H9 (cell line): ENCODE measurements around the gene FPR1. TPM values are rescaled to one million over a fixed set of nuclear protein-coding genes. Genes with fewer than 3 reads are reported as not detected.
"Not testable (repeated sequence)": the region's sequence is repeated elsewhere in the genome, so short reads cannot be mapped to it uniquely, and the experiment has no call there.

Experiments
- DNase-seq: peaks from one replicate; pipeline ENCODE4 v3.0.0-alpha.2; 2017
- H2AFZ ChIP-seq: one replicate; pipeline ENCODE4 v1.6.1; 2013; ENCODE audit warnings: mild to moderate bottlenecking, low read length, control low read depth, moderate library complexity
- H2AK5ac ChIP-seq: 2 replicates; pipeline ENCODE4 v1.6.1; 2013; ENCODE audit warnings: low read length, control low read depth, mixed read lengths; ENCODE audit not compliant: insufficient read length
- H2BK120ac ChIP-seq: one replicate; pipeline ENCODE4 v1.6.1; 2013; ENCODE audit warnings: low read depth, mild to moderate bottlenecking, low read length, control low read depth, inconsistent platforms; ENCODE audit not compliant: poor library complexity, severe bottlenecking
- H2BK12ac ChIP-seq: 2 replicates; pipeline ENCODE4 v1.6.1; 2013; ENCODE audit warnings: low read length, control low read depth, mixed read lengths, low read depth; ENCODE audit not compliant: insufficient read length
- H2BK15ac ChIP-seq: 2 replicates; pipeline ENCODE4 v1.6.1; 2013; ENCODE audit warnings: low read depth, low read length, control low read depth
- H2BK20ac ChIP-seq: one replicate; pipeline ENCODE4 v1.6.1; 2013; ENCODE audit warnings: low read depth, mild to moderate bottlenecking, low read length, control low read depth, inconsistent platforms; ENCODE audit not compliant: poor library complexity, severe bottlenecking
- H2BK5ac ChIP-seq: 2 replicates; pipeline ENCODE4 v1.6.1; 2013; ENCODE audit warnings: low read length, control low read depth, mixed read lengths; ENCODE audit not compliant: insufficient read length
- H3K14ac ChIP-seq: 2 replicates; pipeline ENCODE4 v1.6.1; 2013; ENCODE audit warnings: low read length, control low read depth; ENCODE audit not compliant: insufficient read depth
- H3K18ac ChIP-seq: 2 replicates; pipeline ENCODE4 v1.6.1; 2013; ENCODE audit warnings: low read depth, mild to moderate bottlenecking, mixed read lengths, low read length, control low read depth; ENCODE audit not compliant: insufficient read length
- H3K23ac ChIP-seq: 2 replicates; pipeline ENCODE4 v1.6.1; 2013; ENCODE audit warnings: low read length, control low read depth, mixed read lengths, low read depth; ENCODE audit not compliant: insufficient read length
- H3K23me2 ChIP-seq: 2 replicates; pipeline ENCODE4 v1.6.1; 2013; ENCODE audit warnings: low read depth, mild to moderate bottlenecking, mixed read lengths, low read length, control low read depth; ENCODE audit not compliant: insufficient read length, poor library complexity, severe bottlenecking
- H3K27ac ChIP-seq: 2 replicates; pipeline ENCODE4 v1.5.1; 2013; ENCODE audit warnings: low read length, control low read depth, mixed read lengths, low read depth; ENCODE audit not compliant: insufficient read length
- H3K27me3 ChIP-seq: 2 replicates; pipeline ENCODE4 v1.6.1; 2013; ENCODE audit warnings: low read length, control low read depth, inconsistent platforms; ENCODE audit not compliant: insufficient read depth
- H3K4ac ChIP-seq: 2 replicates; pipeline ENCODE4 v1.6.1; 2013; ENCODE audit warnings: low read depth, mild to moderate bottlenecking, control low read depth, inconsistent platforms, low read length, moderate library complexity
- H3K4me1 ChIP-seq: 2 replicates; pipeline ENCODE4 v1.6.1; 2013; ENCODE audit warnings: low read length, control low read depth, inconsistent platforms; ENCODE audit not compliant: insufficient read depth
- H3K4me2 ChIP-seq: 2 replicates; pipeline ENCODE4 v1.6.1; 2013; ENCODE audit warnings: low read length, control low read depth, mixed read lengths; ENCODE audit not compliant: insufficient read length, insufficient read depth
- H3K56ac ChIP-seq: 2 replicates; pipeline ENCODE4 v1.6.1; 2013; ENCODE audit warnings: low read depth, mild to moderate bottlenecking, mixed read lengths, low read length, control low read depth; ENCODE audit not compliant: insufficient read length
- H3K79me1 ChIP-seq: 2 replicates; pipeline ENCODE4 v1.6.1; 2013; ENCODE audit warnings: low read depth, mild to moderate bottlenecking, moderate library complexity, low read length, control low read depth, inconsistent platforms; ENCODE audit not compliant: insufficient read depth, poor library complexity, severe bottlenecking
- H3K79me2 ChIP-seq: 2 replicates; pipeline ENCODE4 v1.6.1; 2013; ENCODE audit warnings: low read length, control low read depth, inconsistent platforms; ENCODE audit not compliant: insufficient read depth
- H3K9ac ChIP-seq: 2 replicates; pipeline ENCODE4 v1.6.1; 2013; ENCODE audit warnings: low read length, control low read depth, mixed read lengths; ENCODE audit not compliant: insufficient read length; ENCODE audit errors: extremely low read depth
- H3K9me3 ChIP-seq: one replicate; pipeline ENCODE4 v1.6.1; 2013; ENCODE audit warnings: low read depth, low read length, inconsistent platforms; ENCODE audit not compliant: control insufficient read depth
- H3T11ph ChIP-seq: one replicate; pipeline ENCODE4 v1.6.1; 2013; ENCODE audit warnings: mild to moderate bottlenecking, low read length, control low read depth, inconsistent platforms
- H4K20me1 ChIP-seq: one replicate; pipeline ENCODE4 v1.6.1; 2013; ENCODE audit not compliant: control insufficient read depth, insufficient read length, insufficient read depth
- H4K5ac ChIP-seq: 2 replicates; pipeline ENCODE4 v1.6.1; 2013; ENCODE audit warnings: low read depth, mild to moderate bottlenecking, mixed read lengths, low read length, control low read depth; ENCODE audit not compliant: insufficient read length
- H4K8ac ChIP-seq: replicated peaks from 2 replicates; pipeline ENCODE4 v1.6.1; 2013; ENCODE audit warnings: low read length, control low read depth, mixed read lengths, low read depth; ENCODE audit not compliant: insufficient read length
- H4K91ac ChIP-seq: 2 replicates; pipeline ENCODE4 v1.6.1; 2013; ENCODE audit warnings: low read depth, mild to moderate bottlenecking, moderate library complexity, mixed read lengths, low read length, control low read depth; ENCODE audit not compliant: insufficient read length
- H3K27ac Mint-ChIP-seq, 3 experiments: 2 replicates in 2 of 3; 3 replicates in 1 of 3; pipeline ENCODE4 v1.8.0; 2020 to 2021; ENCODE audit warnings: mixed read lengths in 3 of 3, mild to moderate bottlenecking in 1 of 3, moderate library complexity in 1 of 3
- H3K27me3 Mint-ChIP-seq: 2 replicates; pipeline ENCODE4 v1.8.0; 2021; ENCODE audit warnings: low read depth, mild to moderate bottlenecking, moderate library complexity, mixed read lengths
- H3K36me3 Mint-ChIP-seq, 3 experiments: 2 replicates in 2 of 3; 3 replicates in 1 of 3; pipeline ENCODE4 v1.8.0; 2020 to 2021; ENCODE audit warnings: low read depth in 3 of 3, mixed read lengths in 3 of 3; ENCODE audit not compliant: insufficient read depth in 1 of 3
- H3K4me1 Mint-ChIP-seq, 2 experiments: 2 replicates each; pipeline ENCODE4 v1.8.0; 2020; ENCODE audit warnings: mixed read lengths in 2 of 2
- H3K4me3 Mint-ChIP-seq, 2 experiments: 2 replicates in 1 of 2; 3 replicates in 1 of 2; pipeline ENCODE4 v1.8.0; 2020 to 2021; ENCODE audit warnings: mild to moderate bottlenecking in 2 of 2, mixed read lengths in 2 of 2, moderate library complexity in 1 of 2
- H3K9me3 Mint-ChIP-seq, 2 experiments: 2 replicates in 1 of 2; 3 replicates in 1 of 2; pipeline ENCODE4 v1.8.0; 2020; ENCODE audit warnings: mild to moderate bottlenecking in 2 of 2, mixed read lengths in 2 of 2, moderate library complexity in 1 of 2
- WGBS: extraction: QIAGEN DNeasy Blood & Tissue Kit; methylation state at CpG from one replicate; pipeline ENCODE4 v1.1.7; 2013; ENCODE audit warnings: missing lambda C conversion rate, low lambda C conversion rate, mixed read lengths; ENCODE audit not compliant: insufficient read length; ENCODE audit errors: extremely low coverage; 5-methylcytosine and 5-hydroxymethylcytosine counted together
- total RNA-seq: library from RNA; stranded (reverse); gene quantifications from 2 replicates; pipeline ENCODE4 v1.2.1, GENCODE V29; 2021
- TF ChIP-seq, protein P1 (sequence below): fragments of 200-600 bp; sonication (generic); conservative IDR thresholded peaks from 3 replicates; pipeline ENCODE4 v1.8.0; 2021; ENCODE audit warnings: antibody characterized with exemption, mild to moderate bottlenecking

The FPR1 gene
- total RNA-seq, 1 experiment from 2014 or later, result not detected

GRCh38 chr19:51739466-51740213 is 12.0 kb downstream of the FPR1 start:
- Histone ChIP-seq H2BK12ac (no peak overlapping the region), H4K20me1 (no peaks in the 10 kb centered on the region), H3K14ac (no peak overlapping the region), H4K5ac (no peak overlapping the region), H3K9ac (no peak overlapping the region), H3K27me3 (no peaks in the 10 kb centered on the region), H3K23me2 (no peaks in the 10 kb centered on the region), H3K18ac (no peak overlapping the region), H3T11ph (no peak overlapping the region), H2BK15ac (no peak overlapping the region), H2AFZ (no peak overlapping the region), H4K91ac (no peak overlapping the region), H4K8ac (no peak overlapping the region), H2BK120ac (no peak overlapping the region), H3K9me3 (no peaks in the 10 kb centered on the region), H3K27ac (no peak overlapping the region), H2BK5ac (no peak overlapping the region), H3K4me1 (no peaks in the 10 kb centered on the region), H2BK20ac (no peak overlapping the region), H3K79me1 (no peaks in the 10 kb centered on the region), H3K23ac (no peak overlapping the region), H3K56ac (no peak overlapping the region), H3K4ac (no peak overlapping the region), H2AK5ac (no peak overlapping the region), H3K4me2 (no peak overlapping the region), H3K79me2 (no peaks in the 10 kb centered on the region)
- H3K4me3 Mint-ChIP-seq, result no peak overlapping the region
- H3K36me3 Mint-ChIP-seq, result no peaks in the 10 kb centered on the region
- DNase-seq, result no peak
- no peaks in the 10 kb centered on the region for H3K4me1 Mint-ChIP-seq
- TF ChIP-seq, protein P1, sequence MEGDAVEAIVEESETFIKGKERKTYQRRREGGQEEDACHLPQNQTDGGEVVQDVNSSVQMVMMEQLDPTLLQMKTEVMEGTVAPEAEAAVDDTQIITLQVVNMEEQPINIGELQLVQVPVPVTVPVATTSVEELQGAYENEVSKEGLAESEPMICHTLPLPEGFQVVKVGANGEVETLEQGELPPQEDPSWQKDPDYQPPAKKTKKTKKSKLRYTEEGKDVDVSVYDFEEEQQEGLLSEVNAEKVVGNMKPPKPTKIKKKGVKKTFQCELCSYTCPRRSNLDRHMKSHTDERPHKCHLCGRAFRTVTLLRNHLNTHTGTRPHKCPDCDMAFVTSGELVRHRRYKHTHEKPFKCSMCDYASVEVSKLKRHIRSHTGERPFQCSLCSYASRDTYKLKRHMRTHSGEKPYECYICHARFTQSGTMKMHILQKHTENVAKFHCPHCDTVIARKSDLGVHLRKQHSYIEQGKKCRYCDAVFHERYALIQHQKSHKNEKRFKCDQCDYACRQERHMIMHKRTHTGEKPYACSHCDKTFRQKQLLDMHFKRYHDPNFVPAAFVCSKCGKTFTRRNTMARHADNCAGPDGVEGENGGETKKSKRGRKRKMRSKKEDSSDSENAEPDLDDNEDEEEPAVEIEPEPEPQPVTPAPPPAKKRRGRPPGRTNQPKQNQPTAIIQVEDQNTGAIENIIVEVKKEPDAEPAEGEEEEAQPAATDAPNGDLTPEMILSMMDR, result no peak
- WGBS, result no CpG with 5 or more reads among the region's 13 CpGs
- H3K9me3 Mint-ChIP-seq, result peaks cover 17 to 82% of the 10 kb centered on the region in 2 experiments
- H3K27ac Mint-ChIP-seq, result no peak overlapping the region; a peak in 1 of 7 replicates
- H3K27me3 Mint-ChIP-seq, result peaks cover 6% of the 10 kb centered on the region

DNA sequence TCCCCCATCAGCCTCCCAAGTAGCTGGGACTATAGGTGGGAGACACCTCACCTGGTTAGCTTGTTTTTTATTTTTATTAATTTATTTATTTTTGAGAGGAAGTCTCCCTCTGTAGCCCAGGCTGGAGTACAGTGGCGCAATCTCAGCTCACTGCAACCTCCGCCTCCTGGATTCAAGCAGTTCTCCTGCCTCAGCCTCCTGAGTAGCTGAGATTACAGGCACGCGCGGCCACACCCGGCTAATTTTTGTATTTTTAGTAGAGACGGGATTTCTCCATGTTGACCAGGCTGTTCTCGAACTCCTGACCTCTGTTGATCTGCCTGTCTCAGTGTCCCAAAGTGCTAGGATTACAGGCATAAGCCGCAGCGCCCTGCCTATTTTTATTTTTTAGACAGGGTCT is 13.2 kb downstream of the FPR1 start:
- not testable (repeated sequence) for H3K14ac ChIP-seq, H3K4me3 Mint-ChIP-seq, H3K27ac Mint-ChIP-seq, H3K79me2 ChIP-seq, H2BK20ac ChIP-seq, H2BK15ac ChIP-seq, H3K79me1 ChIP-seq, H3K56ac ChIP-seq, H3K27me3 ChIP-seq, H3K4me1 ChIP-seq, H2AK5ac ChIP-seq, H4K5ac ChIP-seq, H3K4me1 Mint-ChIP-seq, H2BK5ac ChIP-seq, H3K4me2 ChIP-seq, H4K91ac ChIP-seq, DNase-seq, H3K23me2 ChIP-seq, H3K23ac ChIP-seq, H3K27ac ChIP-seq, H3K18ac ChIP-seq, H2AFZ ChIP-seq, H3K9me3 ChIP-seq, H4K20me1 ChIP-seq, H3K9ac ChIP-seq, H2BK12ac ChIP-seq, H4K8ac ChIP-seq, H3K36me3 Mint-ChIP-seq, H3K27me3 Mint-ChIP-seq, H3T11ph ChIP-seq, H3K4ac ChIP-seq, H2BK120ac ChIP-seq
- H3K9me3 Mint-ChIP-seq, result peaks cover 14 to 82% of the 10 kb centered on the region in 2 experiments
- no CpG with 5 or more reads among the region's 10 CpGs for WGBS
